ENCODE data around the gene YBX2.
"Not testable (repeated sequence)": the region's sequence is repeated elsewhere in the genome, so short reads cannot be mapped to it uniquely, and the experiment has no call there.

YBX2 gene

GRCh38 chr17:7294614-7295153, at the start of gene YBX2:
TSS of gene YBX2 (minus strand) at chr17:7294639. CDS start at chr17:7294500, 139 bp downstream.
- DNase-seq (ENCODE audit: low spot score), result peak; percentile 86

DNA sequence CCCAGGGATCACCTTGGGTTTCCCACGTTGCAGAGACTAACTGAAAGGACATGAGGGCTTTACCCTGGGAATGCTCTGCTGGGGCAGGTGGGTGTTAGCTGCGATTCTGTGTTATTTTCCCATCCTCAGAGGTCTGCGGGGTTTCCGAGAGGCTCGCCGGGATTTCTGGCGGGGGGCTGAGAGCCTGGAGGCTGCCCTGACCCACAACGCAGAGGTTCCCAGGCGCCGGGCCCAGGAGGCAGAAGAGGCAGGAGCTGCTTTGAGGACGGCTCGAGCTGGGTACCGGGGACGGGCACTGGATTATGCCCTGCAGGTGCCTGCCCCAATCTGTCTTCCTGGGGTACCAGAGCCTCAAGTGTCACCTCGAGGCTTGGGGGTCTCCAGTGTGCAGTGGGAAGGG, 48.8 kb upstream of the YBX2 start:
- DNase-seq (ENCODE audit: low spot score), result no peak

DNA sequence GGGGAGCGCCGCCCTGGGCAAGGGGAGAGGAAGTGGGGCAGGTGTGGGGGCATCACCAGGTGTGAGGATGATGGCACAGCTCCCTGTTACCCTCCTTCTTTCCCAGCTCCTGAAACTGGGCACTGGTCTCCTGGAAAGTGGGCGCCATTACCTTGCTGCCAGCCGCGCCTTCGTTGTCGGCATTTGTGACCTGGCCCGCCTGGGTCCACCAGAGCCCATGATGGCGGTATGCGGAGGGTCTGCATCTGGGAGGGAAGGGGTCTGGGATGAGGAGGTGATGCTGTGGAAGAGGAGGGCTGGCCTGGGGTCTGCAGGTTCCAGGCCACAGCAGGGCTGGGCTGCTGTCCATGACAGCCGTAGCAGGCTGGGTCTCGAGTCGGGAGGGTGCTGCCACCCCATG, 47.4 kb upstream of the YBX2 start:
- no peak for DNase-seq (ENCODE audit: low spot score)

DNA sequence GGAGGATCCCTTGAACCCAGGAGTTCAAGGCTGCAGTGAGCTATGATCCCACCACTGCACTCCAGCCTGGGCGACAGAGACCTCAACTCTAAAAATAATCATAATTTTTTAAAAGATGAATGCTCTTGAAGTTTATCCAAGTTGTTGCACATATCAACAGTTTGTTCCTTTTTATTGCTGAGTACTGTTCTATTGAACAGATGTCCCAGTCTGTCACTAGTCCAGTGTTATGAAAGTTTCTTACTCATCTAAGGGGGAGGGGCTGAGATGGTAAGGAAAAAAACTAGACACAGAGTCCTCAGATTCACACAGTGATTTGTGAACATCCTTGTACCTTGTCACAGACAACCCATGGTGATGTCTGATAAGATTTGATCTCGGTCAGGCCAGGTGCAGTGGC, 45.7 kb upstream of the YBX2 start:
- DNase-seq (ENCODE audit: low spot score), result no peak

DNA sequence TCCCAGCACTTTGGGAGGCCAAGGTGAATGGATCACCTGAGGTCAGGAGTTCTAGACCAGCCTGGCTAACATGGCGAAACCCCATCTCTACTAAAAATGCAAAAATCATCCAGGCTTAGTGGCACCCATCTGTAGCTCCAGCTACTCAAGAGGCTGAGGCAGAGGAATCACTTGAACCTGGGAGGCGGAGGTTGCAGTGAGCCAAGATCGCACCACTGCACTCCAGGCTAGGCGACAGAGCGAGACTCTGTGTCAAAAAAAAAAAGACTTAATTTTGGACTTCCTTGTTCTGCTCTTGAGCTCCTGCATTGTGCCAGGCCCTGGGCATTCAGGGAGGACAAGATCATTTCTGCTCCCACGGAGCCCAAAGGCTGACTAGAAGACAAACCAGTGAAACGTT, 43.2 kb upstream of the YBX2 start:
- DNase-seq (ENCODE audit: low spot score), result not testable (repeated sequence)

- no peak for DNase-seq (ENCODE audit: low spot score)
Observed at GRCh38 chr17:7336240-7337175, 42.1 kb upstream of the YBX2 start, which contains the start of gene ACAP1. TSS of gene ACAP1 (plus strand) at chr17:7336529. CDS start at chr17:7336735, 206 bp downstream.

DNA sequence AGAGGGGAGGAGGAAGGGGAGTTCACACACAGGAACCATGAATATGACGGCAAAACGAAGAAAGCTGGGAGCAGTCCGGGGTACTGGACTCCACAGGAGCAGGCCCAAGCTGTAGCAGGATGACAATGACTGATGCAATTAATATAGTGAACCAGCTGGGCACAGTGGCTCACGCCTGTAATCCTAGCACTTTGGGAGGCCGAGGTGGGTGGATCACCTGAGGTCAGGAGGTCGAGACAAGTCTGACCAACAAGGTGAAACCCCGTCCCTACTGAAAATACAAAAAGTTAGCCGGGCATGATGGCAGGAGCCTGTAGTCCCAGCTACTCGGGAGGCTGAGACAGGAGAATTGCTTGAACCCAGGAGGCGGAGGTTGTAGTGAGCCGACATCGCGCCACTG, 41.3 kb upstream of the YBX2 start:
- DNase-seq (ENCODE audit: low spot score), result not testable (repeated sequence)

DNA sequence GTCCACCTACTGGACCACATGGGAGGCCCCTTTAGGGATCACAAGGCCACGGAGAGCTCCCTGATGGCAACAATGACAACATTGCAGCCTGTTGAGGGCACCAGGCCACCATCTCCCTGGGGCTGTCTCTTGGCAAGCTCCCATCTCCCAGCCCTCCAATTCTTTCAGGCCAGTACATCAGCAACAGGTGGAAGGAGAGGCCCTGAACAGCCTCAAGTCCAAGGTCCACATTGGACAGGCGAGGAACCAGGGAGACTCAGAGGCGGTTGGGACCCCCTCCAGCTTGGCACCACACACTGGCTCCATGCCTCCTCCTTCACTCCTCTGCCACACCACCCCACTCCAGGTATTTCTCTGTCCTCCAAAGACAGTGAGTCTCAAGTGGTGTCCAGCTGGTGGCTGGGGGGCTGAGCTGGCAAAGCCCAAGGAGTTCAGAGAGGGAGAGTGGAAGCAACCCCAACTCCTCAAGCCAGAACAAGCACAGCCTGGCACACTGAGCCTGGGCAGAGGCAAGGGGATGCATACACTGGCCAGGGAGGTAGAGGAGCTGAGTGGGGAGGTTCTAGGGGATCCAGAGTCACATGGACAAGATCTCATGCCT, 40.6 kb upstream of the YBX2 start:
- no peak for DNase-seq (ENCODE audit: low spot score)

DNA sequence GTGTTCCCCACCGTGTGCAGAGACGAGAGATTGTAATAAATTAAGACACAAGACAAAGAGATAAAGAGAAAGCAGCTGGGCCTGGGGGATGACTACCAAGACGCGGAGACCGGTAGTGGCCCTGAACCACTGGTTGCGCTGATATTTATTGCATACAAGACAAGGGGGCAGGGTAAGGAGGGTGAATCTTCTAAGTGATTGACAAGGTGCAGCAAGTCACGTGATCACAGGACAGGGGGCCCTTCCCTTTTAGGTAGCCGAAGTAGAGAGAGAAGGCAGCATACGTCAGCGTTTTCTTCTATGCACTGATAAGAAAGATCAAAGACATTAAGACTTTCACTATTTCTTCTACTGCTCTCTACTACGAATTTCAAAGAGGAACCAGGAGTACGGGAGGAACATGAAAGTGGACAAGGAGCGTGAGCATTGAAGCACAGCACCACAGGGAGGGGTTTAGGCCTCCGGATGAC, 38.2 kb upstream of the YBX2 start:
- not testable (repeated sequence) for DNase-seq (ENCODE audit: low spot score)

- DNase-seq (ENCODE audit: low spot score), result no peak
Observed at GRCh38 chr17:7332111-7332510, 37.7 kb upstream of the YBX2 start.

DNA sequence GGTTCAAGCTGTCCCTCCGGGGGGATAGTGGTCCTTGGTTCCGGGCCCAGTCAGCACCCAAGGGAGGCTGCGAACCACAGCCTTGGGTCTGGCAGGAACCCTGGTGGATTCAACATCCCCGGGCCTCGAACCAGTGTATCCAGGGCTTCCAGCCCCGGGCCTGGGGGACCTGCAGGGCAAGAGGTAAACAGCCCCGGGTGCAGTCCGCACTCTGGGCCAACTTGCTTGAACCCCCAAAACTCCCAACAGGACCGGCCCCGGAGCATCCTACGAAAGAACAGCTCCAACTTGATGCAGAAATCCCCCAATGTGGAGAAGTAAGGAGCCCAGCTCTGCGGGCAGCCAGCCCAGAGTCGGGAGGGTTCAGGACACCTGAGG, 36.2 kb upstream of the YBX2 start:
- DNase-seq (ENCODE audit: low spot score), result no peak

GRCh38 chr17:7329997-7330637, 35.7 kb upstream of the YBX2 start:
- DNase-seq (ENCODE audit: low spot score), result peak; percentile 69

DNA sequence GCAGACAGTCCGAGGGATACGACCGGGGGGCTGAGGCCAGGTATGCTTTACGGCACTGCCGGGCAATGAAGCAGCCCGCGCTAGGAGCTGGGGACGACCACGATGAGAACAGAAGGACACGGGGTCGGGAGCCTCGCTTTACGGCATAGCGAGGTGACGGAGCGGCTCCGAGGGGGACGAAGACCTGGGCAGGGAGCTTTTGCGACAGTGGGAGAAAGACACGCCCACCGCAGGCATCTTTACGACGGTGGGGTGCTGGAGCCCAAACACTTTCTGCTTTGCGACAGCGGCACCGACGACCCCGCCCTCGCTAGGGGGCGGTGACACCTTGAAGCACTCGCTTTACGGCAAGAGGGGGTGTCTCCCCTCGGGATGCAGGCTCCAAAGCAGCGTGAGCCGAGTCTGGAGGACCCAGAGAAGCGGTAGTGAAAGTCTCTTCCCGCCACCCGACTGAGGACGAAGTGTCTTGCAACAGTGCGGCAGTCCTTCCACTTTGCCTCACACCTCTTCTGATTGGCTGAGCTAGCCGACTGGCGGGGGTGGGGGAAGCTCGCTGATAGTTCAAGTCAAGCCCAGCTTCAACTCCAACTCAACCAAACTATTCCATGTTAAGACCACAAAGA, 35.0 kb upstream of the YBX2 start:
- DNase-seq (ENCODE audit: low spot score), result peak; percentile 99

DNA sequence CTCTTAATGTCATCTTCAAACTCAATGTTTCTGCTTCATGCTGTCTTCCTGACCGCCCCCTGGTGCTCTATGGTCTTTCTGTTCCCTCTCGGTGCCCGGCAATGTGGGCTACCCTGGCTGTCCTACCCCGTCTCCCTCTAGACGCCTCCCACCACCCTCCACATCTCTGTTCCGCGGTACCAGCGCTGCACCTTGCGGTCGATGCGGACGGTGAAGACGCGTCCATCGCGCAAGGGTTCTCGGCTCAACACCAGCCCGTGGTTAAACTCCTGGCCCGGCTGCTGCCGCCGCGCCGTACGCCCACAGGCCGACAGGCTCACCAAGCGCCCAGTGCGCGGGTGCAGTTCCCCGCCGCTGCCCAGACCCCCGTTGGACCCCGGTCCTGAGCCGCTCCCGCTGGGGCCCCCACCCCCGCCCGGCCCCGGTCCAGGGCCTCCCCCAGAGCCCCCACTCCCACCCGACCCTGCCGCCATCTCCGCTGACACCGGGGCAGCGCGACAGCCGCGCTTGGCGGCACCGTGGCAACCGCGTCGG, 34.5 kb upstream of the YBX2 start, which contains the start of gene NEURL4:
NEURL4 (minus strand) TSS at position 496 of the 534 bp plus-strand sequence; CDS start at position 473, 23 bp downstream.
- DNase-seq (ENCODE audit: low spot score), result peak; percentile 19

GRCh38 chr17:7328009-7328408, 33.6 kb upstream of the YBX2 start:
- DNase-seq (ENCODE audit: low spot score), result no peak

DNA sequence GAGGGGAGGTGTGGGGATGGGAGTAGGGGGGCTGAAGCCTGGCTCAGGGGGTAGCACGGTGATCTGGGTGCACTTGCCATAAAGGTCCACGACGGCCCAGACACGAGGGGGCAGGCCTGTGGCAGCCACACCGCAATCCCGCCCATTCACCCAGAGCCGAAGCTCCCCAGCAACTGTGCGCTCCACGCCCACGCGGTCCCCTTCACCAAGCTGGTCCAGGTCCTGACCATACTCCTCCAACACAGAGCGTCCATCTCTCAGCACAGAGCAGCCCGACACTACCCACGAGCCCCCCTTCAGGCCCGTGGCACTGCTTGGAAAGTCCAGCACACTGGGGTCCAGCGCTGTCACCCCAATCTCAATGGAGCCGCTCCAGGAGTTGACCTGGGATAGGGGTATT, 33.1 kb upstream of the YBX2 start:
- DNase-seq (ENCODE audit: low spot score), result no peak

- no peak for DNase-seq (ENCODE audit: low spot score)
Observed at GRCh38 chr17:7327056-7327455, 32.6 kb upstream of the YBX2 start.

GRCh38 chr17:7326186-7326585, 31.7 kb upstream of the YBX2 start:
- DNase-seq (ENCODE audit: low spot score), result no peak

DNA sequence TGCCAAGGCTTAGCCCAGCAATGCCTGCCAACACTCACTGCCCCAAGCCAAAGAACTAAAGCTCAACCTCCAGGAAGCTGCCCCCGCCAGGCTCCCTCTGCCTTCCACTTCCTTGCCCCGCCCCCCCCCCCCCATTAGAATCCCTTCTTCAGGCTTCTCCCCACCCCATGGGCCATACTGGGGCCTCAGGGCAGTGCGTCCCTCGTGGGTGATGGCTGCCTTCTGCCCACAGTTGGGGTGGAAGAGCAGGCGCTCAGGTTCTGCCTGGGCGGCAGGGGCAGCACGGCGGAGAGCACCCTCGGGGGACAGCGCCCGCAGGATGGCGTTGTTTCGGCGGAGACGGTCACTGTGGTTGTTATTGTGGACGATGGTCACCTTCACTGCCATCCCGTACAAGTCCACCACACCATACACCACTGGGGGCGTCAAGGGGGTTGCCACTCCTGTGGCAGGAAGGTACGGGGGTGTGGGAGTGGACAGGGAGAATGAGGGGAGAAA, 30.6 kb upstream of the YBX2 start:
- no peak for DNase-seq (ENCODE audit: low spot score)

GRCh38 chr17:7324438-7324779, 30.0 kb upstream of the YBX2 start:
- DNase-seq (ENCODE audit: low spot score), result no peak

GRCh38 chr17:7323731-7324437, 29.4 kb upstream of the YBX2 start:
- no peak for DNase-seq (ENCODE audit: low spot score)
